Osteocyte (in vitro differentiated cells): ENCODE data around the gene LORICRIN. TPM values are rescaled to one million over a fixed set of nuclear protein-coding genes. Genes with fewer than 3 reads are reported as not detected.
"Not testable (repeated sequence)": the region's sequence is repeated elsewhere in the genome, so short reads cannot be mapped to it uniquely, and the experiment has no call there.

ENCODE experiments used
- DNase-seq: peaks from one replicate; pipeline ENCODE4 v3.0.0; 2021; ENCODE audit warnings: mixed read lengths; ENCODE audit not compliant: unreplicated experiment; ENCODE audit errors: extremely low spot score
- H3K27ac Mint-ChIP-seq: one replicate; pipeline ENCODE4 v1.8.0; 2021; ENCODE audit warnings: mild to moderate bottlenecking, mixed read lengths; ENCODE audit not compliant: unreplicated experiment
- H3K27me3 Mint-ChIP-seq: one replicate; pipeline ENCODE4 v1.8.0; 2021; ENCODE audit warnings: mixed read lengths; ENCODE audit not compliant: unreplicated experiment
- H3K36me3 Mint-ChIP-seq: one replicate; pipeline ENCODE4 v1.8.0; 2021; ENCODE audit warnings: mixed read lengths; ENCODE audit not compliant: unreplicated experiment
- H3K4me1 Mint-ChIP-seq: one replicate; pipeline ENCODE4 v1.8.0; 2021; ENCODE audit warnings: mixed read lengths; ENCODE audit not compliant: unreplicated experiment
- H3K4me3 Mint-ChIP-seq: one replicate; pipeline ENCODE4 v1.8.0; 2021; ENCODE audit warnings: mild to moderate bottlenecking, moderate library complexity, mixed read lengths; ENCODE audit not compliant: unreplicated experiment
- H3K9me3 Mint-ChIP-seq: one replicate; pipeline ENCODE4 v1.8.0; 2021; ENCODE audit warnings: mixed read lengths; ENCODE audit not compliant: unreplicated experiment
- total RNA-seq: library from RNA; stranded (reverse); gene quantifications from 2 replicates; pipeline ENCODE4 v1.2.1, GENCODE V29; 2021
- TF ChIP-seq, protein P1 (sequence below): fragments of 200-600 bp; sonication (generic); IDR thresholded peaks from 2 replicates; pipeline ENCODE4 v1.5.0; 2021; ENCODE audit warnings: antibody characterized with exemption, mild to moderate bottlenecking, moderate library complexity

The LORICRIN gene
- total RNA-seq, 1 donor from 2014 or later = not detected

DNA sequence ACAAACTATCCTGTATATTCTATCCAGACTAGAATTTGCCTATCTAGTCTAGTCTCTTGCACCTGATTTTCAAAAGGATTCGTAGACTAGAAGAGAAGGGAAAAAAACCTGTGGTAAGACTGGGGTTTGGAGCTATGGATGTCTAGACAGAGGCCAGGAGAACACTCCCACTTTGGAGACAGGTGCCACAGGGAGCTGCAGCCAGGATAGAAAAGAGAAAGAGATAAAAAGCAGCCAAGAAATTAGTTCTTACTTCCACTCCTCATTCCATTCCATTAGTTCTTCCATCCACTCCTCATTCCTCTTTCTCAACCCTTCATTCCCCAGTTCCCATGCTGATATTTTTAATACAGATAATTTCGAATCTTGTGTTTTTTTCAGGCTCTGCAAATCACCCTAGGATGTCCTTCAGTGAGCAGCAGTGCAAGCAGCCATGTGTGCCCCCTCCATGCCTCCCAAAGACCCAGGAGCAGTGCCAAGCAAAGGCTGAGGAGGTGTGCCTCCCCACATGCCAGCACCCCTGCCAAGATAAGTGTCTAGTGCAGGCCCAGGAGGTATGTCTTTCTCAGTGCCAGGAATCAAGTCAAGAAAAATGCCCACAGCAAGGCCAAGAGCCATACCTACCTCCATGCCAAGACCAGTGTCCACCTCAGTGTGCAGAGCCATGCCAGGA, 41.6 kb upstream of the LORICRIN start:
- DNase-seq = no peak
- no peaks in the 10 kb centered on the region for H3K4me1 Mint-ChIP-seq
- no peak overlapping the region for H3K4me3 Mint-ChIP-seq
- H3K9me3 Mint-ChIP-seq = no peaks in the 10 kb centered on the region
- TF ChIP-seq, protein P1, sequence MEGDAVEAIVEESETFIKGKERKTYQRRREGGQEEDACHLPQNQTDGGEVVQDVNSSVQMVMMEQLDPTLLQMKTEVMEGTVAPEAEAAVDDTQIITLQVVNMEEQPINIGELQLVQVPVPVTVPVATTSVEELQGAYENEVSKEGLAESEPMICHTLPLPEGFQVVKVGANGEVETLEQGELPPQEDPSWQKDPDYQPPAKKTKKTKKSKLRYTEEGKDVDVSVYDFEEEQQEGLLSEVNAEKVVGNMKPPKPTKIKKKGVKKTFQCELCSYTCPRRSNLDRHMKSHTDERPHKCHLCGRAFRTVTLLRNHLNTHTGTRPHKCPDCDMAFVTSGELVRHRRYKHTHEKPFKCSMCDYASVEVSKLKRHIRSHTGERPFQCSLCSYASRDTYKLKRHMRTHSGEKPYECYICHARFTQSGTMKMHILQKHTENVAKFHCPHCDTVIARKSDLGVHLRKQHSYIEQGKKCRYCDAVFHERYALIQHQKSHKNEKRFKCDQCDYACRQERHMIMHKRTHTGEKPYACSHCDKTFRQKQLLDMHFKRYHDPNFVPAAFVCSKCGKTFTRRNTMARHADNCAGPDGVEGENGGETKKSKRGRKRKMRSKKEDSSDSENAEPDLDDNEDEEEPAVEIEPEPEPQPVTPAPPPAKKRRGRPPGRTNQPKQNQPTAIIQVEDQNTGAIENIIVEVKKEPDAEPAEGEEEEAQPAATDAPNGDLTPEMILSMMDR = no peak
- H3K27ac Mint-ChIP-seq = no peak overlapping the region
- peaks cover 6% of the 10 kb centered on the region for H3K27me3 Mint-ChIP-seq
- no peaks in the 10 kb centered on the region for H3K36me3 Mint-ChIP-seq

DNA sequence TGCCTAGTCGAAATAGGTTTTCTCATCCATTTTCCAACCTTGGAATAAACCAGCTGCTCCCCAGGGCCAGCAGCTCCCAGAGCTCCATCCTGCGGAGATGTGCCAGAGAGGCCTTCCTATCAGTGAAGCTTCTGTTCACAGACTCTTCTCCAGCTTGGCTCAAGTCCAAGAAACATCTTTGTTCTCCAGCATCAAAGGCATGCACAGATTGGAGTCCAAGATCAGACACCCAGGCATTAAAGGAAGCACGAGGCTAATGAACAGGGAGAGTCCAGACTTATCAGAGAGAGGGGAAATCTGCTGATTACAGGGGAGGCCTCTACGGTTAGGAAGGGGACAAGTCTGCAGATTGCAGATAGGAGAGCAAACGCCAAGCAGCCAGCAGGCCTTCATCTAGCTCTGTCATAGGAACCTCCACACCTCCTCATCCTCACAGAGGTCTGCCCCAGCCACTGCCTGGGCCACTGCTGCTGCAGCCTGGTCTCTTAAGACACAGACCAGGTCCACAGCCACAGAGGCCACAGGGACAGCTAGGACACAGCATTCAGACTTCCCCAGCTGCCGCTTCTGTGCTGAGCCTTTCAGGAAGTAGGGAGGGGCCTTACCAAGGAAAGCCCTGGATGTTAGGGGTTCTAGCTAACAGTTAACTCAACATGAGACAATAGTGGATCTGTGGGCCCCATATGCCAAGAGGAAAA, 38.7 kb upstream of the LORICRIN start:
- TF ChIP-seq, protein P1 = no peak
- no peak overlapping the region for H3K27ac Mint-ChIP-seq
- H3K27me3 Mint-ChIP-seq = peaks cover 9% of the 10 kb centered on the region
- H3K9me3 Mint-ChIP-seq = no peaks in the 10 kb centered on the region
- H3K36me3 Mint-ChIP-seq = no peaks in the 10 kb centered on the region
- no peak overlapping the region for H3K4me3 Mint-ChIP-seq
- no peak for DNase-seq
- peaks cover 1% of the 10 kb centered on the region for H3K4me1 Mint-ChIP-seq

DNA sequence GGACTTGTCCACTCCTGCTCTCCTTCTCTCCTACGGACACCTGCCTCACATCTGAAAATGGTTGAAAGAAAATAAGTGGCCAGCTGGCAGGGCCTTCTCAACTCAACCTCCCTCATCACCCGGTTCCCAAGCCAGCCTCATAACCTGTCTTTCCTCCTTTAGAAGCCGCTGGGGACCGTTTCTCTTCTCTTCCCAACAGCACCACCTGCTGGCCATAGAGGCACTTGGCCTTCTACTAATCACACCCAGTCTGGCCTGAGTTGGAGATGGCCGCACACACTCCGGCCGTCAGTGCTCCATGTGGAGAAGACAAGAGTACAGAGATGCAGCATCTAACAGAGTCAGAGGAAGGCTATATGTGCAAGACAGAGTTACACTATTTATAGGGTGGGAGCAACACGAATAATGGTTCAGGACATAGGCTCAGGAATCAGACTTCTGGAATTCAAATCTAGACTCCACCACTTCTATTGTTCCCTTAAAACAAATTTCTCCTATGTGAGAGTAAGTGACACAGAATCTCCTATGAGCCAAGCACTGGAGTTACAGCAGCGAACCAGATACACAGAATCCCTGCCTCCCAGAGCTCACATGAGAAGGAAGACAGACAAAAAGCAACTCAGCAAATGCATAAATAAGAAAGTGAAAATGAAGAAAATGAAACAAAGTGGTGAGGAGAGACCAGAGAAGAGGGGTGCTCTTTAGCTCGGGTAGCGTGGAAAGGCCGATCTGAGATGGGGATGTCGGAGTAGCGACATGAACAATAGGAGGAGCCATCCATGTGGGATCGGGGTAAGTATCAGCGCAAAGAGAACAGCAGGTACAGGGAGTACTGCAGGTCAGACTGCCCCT, 36.2 kb upstream of the LORICRIN start:
- not testable (repeated sequence) for H3K4me1 Mint-ChIP-seq, DNase-seq, H3K27me3 Mint-ChIP-seq, H3K27ac Mint-ChIP-seq, H3K9me3 Mint-ChIP-seq, H3K36me3 Mint-ChIP-seq, H3K4me3 Mint-ChIP-seq
- TF ChIP-seq, protein P1 = peak; percentile 70

DNA sequence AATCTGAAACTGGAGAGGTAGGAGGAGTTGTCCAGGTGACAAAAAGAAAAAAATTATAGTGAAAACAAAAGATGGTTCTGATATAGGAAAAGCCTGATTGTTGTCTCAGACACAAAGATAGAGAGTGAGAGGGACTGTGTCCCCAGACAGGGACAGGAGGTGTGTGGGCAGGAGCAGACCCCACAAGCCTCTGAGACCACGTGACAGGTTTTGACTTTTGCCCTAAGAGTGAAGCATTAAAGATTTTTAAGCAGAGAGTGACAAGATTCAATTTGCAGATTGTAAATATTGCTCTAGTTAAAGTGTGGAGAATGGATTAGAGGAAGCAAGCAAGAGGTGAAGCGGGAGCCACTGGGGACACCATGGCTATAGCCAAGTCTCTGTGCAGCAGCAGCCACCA, 31.7 kb upstream of the LORICRIN start:
- no peak overlapping the region for H3K4me3 Mint-ChIP-seq
- peaks cover 1% of the 10 kb centered on the region for H3K4me1 Mint-ChIP-seq
- TF ChIP-seq, protein P1 = no peak
- no peak for DNase-seq
- H3K27ac Mint-ChIP-seq = no peak overlapping the region
- H3K9me3 Mint-ChIP-seq = no peaks in the 10 kb centered on the region
- H3K36me3 Mint-ChIP-seq = no peaks in the 10 kb centered on the region
- H3K27me3 Mint-ChIP-seq = peaks cover 3% of the 10 kb centered on the region

DNA sequence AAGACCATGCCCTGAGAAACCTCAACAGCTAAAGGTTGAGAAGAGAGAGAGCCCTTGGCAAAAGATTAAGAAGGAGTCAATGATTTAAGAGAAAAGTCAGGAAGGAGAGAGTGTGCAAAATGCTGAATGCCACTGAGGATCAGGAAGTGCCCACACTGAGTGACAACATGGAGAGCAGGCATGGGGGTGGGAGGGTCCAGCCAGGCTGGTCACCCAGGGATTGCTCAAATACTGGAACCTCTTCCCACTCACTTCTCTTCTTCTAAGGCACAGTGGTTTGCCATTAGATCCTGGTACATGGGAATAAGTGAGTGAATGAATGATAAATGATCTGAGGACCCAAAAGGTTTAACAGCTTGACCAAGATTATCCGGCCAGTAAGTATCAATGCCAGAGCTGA, 31.0 kb upstream of the LORICRIN start:
- H3K27me3 Mint-ChIP-seq = no peaks in the 10 kb centered on the region
- no peaks in the 10 kb centered on the region for H3K9me3 Mint-ChIP-seq
- no peak overlapping the region for H3K4me3 Mint-ChIP-seq
- TF ChIP-seq, protein P1 = no peak
- no peak overlapping the region for H3K27ac Mint-ChIP-seq
- H3K36me3 Mint-ChIP-seq = no peaks in the 10 kb centered on the region
- H3K4me1 Mint-ChIP-seq = no peaks in the 10 kb centered on the region
- no peak for DNase-seq
